Omental fat pad (tissue), 4 donors: ENCODE data around the gene WFDC5. TPM values are rescaled to one million over a fixed set of nuclear protein-coding genes. Genes with fewer than 3 reads are reported as not detected.

ENCODE experiments used
- ATAC-seq: fragments of 150-250 bp; one replicate; pipeline ENCODE4 v1.9.1; 2016; ENCODE audit warnings: mild to moderate bottlenecking, moderate library complexity; ENCODE audit not compliant: low FRiP score
- DNase-seq: peaks from one replicate; pipeline ENCODE4 v3.0.0-alpha.2; 2019; ENCODE audit warnings: low spot score
- total RNA-seq, 4 donors: library from RNA; depleted of rRNA; stranded (reverse); fragments of >200 nt; gene quantifications; one replicate each; pipeline ENCODE4 v1.1.0, GENCODE V29; 2016
- TF ChIP-seq, protein P1 (sequence below), 3 donors: fragments of 450-650 bp; IDR thresholded peaks; one replicate each; pipeline ENCODE4 v1.5.1; 2016 to 2017; ENCODE audit warnings: antibody characterized with exemption in 3 of 3, mild to moderate bottlenecking in 3 of 3, moderate library complexity in 2 of 3

WFDC5 gene
- total RNA-seq, 4 donors from 2014 or later, result not detected

- DNase-seq, result no peak
- no peak for ATAC-seq
Observed at GRCh38 chr20:45115386-45115774, 406 bp upstream of the WFDC5 start.

GRCh38 chr20:45113865-45114264 is 1.1 kb downstream of the WFDC5 start:
- TF ChIP-seq, protein P1, sequence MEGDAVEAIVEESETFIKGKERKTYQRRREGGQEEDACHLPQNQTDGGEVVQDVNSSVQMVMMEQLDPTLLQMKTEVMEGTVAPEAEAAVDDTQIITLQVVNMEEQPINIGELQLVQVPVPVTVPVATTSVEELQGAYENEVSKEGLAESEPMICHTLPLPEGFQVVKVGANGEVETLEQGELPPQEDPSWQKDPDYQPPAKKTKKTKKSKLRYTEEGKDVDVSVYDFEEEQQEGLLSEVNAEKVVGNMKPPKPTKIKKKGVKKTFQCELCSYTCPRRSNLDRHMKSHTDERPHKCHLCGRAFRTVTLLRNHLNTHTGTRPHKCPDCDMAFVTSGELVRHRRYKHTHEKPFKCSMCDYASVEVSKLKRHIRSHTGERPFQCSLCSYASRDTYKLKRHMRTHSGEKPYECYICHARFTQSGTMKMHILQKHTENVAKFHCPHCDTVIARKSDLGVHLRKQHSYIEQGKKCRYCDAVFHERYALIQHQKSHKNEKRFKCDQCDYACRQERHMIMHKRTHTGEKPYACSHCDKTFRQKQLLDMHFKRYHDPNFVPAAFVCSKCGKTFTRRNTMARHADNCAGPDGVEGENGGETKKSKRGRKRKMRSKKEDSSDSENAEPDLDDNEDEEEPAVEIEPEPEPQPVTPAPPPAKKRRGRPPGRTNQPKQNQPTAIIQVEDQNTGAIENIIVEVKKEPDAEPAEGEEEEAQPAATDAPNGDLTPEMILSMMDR (IDR thresholded peaks at IDR 0.05), result no peak
- no peak for ATAC-seq
- no peak for DNase-seq

More at GRCh38 chr20:45115386-45115774, 406 bp upstream of the WFDC5 start:
- TF ChIP-seq, protein P1 (IDR thresholded peaks at IDR 0.05), result no peak

- TF ChIP-seq, protein P1 (IDR thresholded peaks at IDR 0.05), result no peak
- no peak for DNase-seq
- no peak for ATAC-seq
Observed at GRCh38 chr20:45112754-45113153, 2.2 kb downstream of the WFDC5 start.

DNA sequence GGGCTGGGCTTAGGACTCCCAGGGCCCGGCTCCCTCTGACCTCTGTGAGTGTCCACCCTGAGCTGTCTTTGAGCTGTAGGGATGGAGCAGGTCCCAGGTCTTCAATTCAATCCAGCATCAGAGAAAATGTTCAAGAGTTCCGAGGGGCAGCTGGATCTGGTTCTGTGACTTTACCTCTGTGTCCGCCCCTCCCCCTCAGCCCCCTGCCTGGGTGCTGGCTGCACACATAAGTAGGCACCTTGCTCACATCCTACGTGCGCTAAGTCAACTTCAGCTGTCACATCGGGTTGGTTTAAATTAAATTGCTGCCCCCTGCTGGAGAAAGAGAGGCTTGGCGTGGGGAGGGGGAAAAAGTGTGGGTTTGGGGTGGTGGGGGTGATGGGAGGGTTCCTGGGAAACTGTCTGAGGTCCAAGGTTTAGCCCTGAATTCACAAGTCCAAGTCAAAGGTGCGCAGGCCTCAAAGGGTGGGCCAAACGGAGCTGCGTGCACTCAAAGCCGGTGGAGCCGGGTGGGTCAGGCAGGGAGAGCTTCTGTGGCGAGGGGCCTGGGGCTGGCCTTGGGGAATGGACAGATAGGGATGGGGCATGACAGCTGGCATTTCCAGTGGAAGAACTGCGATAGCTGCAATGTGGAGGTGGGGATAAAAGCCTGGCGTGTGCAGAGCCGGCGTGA is 3.0 kb downstream of the WFDC5 start:
- ATAC-seq, result no peak
- TF ChIP-seq, protein P1 (IDR thresholded peaks at IDR 0.05), result no peak
- no peak for DNase-seq

DNA sequence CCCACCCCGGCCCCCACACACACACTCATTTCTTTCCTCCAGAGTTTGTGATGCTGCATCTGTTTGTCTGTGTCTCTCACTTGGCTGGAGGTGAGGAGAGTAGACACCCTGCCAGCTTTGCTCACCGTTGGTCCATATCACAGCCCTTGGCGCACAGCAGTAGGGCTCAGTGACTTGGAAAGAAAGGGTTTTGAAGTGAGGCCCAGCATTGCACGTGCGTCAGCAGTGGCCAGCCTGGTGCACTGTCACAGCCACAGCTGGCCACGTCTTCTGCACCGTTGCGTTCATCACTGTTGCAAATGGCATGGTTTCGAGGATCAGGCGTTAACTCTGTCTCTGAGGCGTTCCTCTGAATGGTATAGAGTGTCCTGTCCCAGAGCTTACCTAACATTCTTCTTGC is 3.7 kb downstream of the WFDC5 start:
- TF ChIP-seq, protein P1 (IDR thresholded peaks at IDR 0.05), result no peak
- no peak for DNase-seq
- no peak for ATAC-seq

GRCh38 chr20:45110301-45110700 is 4.7 kb downstream of the WFDC5 start:
- TF ChIP-seq, protein P1 (IDR thresholded peaks at IDR 0.05), result no peak
- DNase-seq (no peak), ATAC-seq (no peak)

DNA sequence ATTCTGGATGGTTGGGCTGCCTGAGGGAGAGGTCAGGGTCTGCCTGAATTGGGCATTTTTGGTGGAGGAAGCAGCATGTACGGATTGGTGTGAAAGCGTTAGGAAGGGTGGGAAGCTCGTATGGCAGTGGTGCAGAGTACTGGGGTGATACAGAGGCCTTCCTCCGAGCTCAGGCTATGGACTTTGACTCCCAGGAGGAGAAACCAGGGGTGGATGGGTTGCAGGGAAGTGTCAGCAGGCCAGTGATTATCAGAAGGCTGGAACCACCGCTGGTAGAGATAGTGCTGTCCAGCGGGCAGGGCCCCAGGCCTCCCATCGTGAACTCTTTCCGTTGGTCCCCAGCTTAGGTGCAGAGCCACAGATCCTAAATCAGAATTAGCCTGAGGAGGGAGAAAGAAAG is 5.3 kb downstream of the WFDC5 start:
- DNase-seq (no peak), ATAC-seq (no peak)
- TF ChIP-seq, protein P1 (IDR thresholded peaks at IDR 0.05), result no peak
